ENCODE data around the gene DHH.

GRCh38 chr12:49133590-49133989 is 39.0 kb upstream of the DHH start:
- no peak for TF ChIP-seq CTCF (conservative IDR thresholded peaks at IDR 0.05)
- no peak for TF ChIP-seq ZFX (IDR thresholded peaks at IDR 0.05)
